ENCODE data around the gene PTPRS.

PTPRS gene

GRCh38 chr19:5361407-5361806 lies 20.8 kb upstream of the PTPRS start:
- TF ChIP-seq SP1 (IDR thresholded peaks at IDR 0.05) (no peak), ZNF384 (IDR thresholded peaks at IDR 0.05) (no peak), CTBP1 (IDR thresholded peaks at IDR 0.05; ENCODE audit: borderline replicate concordance) (no peak), FOXA1 (IDR thresholded peaks at IDR 0.05) (no peak), NFRKB (IDR thresholded peaks at IDR 0.05) (no peak)
- TF ChIP-seq, protein P1, sequence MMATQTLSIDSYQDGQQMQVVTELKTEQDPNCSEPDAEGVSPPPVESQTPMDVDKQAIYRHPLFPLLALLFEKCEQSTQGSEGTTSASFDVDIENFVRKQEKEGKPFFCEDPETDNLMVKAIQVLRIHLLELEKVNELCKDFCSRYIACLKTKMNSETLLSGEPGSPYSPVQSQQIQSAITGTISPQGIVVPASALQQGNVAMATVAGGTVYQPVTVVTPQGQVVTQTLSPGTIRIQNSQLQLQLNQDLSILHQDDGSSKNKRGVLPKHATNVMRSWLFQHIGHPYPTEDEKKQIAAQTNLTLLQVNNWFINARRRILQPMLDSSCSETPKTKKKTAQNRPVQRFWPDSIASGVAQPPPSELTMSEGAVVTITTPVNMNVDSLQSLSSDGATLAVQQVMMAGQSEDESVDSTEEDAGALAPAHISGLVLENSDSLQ (IDR thresholded peaks at IDR 0.05): no peak
- DNase-seq (ENCODE audit: extremely low spot score): no peak
- CTCF ChIA-PET: no interaction called here
- POLR2A ChIA-PET: interaction anchor here (0.5 kb wide), 1 partner anchor 21 kb away, joined by 3 read pairs; the partner anchor contains the start of gene PTPRS

GRCh38 chr19:5360003-5360780 lies 19.6 kb upstream of the PTPRS start:
- no peak for DNase-seq (ENCODE audit: extremely low spot score)
- TF ChIP-seq FOXM1 (IDR thresholded peaks at IDR 0.05; ENCODE audit: borderline replicate concordance): no peak
- TF ChIP-seq NFRKB (IDR thresholded peaks at IDR 0.05): no peak
- ChIA-PET POLR2A (no interaction called here), CTCF (no interaction called here)

- no peak for TF ChIP-seq SUZ12 (IDR thresholded peaks at IDR 0.05)
- TF ChIP-seq BHLHE40 (IDR thresholded peaks at IDR 0.05; ENCODE audit: borderline replicate concordance): no peak
- no peak for TF ChIP-seq L3MBTL2 (conservative IDR thresholded peaks at IDR 0.05)
- no peak for TF ChIP-seq NFRKB (IDR thresholded peaks at IDR 0.05)
- no peak for TF ChIP-seq TARDBP (IDR thresholded peaks at IDR 0.05)
- TF ChIP-seq FOXK2 (IDR thresholded peaks at IDR 0.05): no peak
- TF ChIP-seq FOXM1 (IDR thresholded peaks at IDR 0.05; ENCODE audit: borderline replicate concordance): no peak
- TF ChIP-seq HDGF (IDR thresholded peaks at IDR 0.05; ENCODE audit: borderline replicate concordance): no peak
- ChIA-PET CTCF (no interaction called here), POLR2A (no interaction called here)
- peak; percentile 31 for DNase-seq (ENCODE audit: extremely low spot score)
Observed at GRCh38 chr19:5358173-5358800, 17.7 kb upstream of the PTPRS start.

- POLR2A ChIA-PET: no interaction called here
Observed at GRCh38 chr19:5357584-5357983, 17.0 kb upstream of the PTPRS start.

DNA sequence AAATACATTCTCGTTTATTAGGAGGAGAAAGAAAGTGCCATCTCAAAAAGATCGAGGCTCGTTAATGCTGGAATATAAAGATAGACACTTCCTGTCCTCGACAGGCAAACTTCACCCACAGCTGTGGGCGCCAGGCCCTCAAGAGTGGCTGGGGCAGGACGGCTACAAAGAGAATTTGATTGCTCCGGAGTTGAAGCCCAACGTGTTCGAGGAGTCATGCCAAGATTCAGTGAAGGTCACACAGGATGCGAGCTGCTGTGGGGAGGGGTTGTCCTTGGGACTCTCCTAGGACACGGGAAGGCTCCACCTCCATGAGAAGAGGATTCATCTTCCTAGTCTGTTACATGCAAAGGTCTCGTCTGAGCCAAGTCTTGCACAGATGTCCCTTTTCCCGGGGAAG lies 16.3 kb upstream of the PTPRS start:
- no peak for TF ChIP-seq FOXA1 (IDR thresholded peaks at IDR 0.05)
- TF ChIP-seq BHLHE40 (IDR thresholded peaks at IDR 0.05; ENCODE audit: borderline replicate concordance): no peak
- TF ChIP-seq FOXK2 (IDR thresholded peaks at IDR 0.05): no peak
- no peak for TF ChIP-seq FOXM1 (IDR thresholded peaks at IDR 0.05; ENCODE audit: borderline replicate concordance)
- TF ChIP-seq ZNF384 (IDR thresholded peaks at IDR 0.05): no peak
- no peak for TF ChIP-seq SP1 (IDR thresholded peaks at IDR 0.05)
- no peak for TF ChIP-seq ELF4 (IDR thresholded peaks at IDR 0.05)
- no peak for TF ChIP-seq CTBP1 (IDR thresholded peaks at IDR 0.05; ENCODE audit: borderline replicate concordance)
- no peak for TF ChIP-seq NFRKB (IDR thresholded peaks at IDR 0.05)
- no peak for TF ChIP-seq TARDBP (IDR thresholded peaks at IDR 0.05)
- no peak for TF ChIP-seq SUZ12 (IDR thresholded peaks at IDR 0.05)
- no peak for TF ChIP-seq L3MBTL2 (conservative IDR thresholded peaks at IDR 0.05)
- TF ChIP-seq HDGF (IDR thresholded peaks at IDR 0.05; ENCODE audit: borderline replicate concordance): no peak
- CTCF ChIA-PET: no interaction called here
- no peak for DNase-seq (ENCODE audit: extremely low spot score)
- POLR2A ChIA-PET: no interaction called here

More at GRCh38 chr19:5357584-5357983, 17.0 kb upstream of the PTPRS start:
- DNase-seq (ENCODE audit: extremely low spot score): no peak
- TF ChIP-seq FOXK2 (IDR thresholded peaks at IDR 0.05) (no peak), FOXA1 (IDR thresholded peaks at IDR 0.05) (no peak), TARDBP (IDR thresholded peaks at IDR 0.05) (no peak), ARNT (IDR thresholded peaks at IDR 0.05) (no peak), SUZ12 (IDR thresholded peaks at IDR 0.05) (no peak), SP1 (IDR thresholded peaks at IDR 0.05) (no peak), CTBP1 (IDR thresholded peaks at IDR 0.05; ENCODE audit: borderline replicate concordance) (no peak), ELF4 (IDR thresholded peaks at IDR 0.05) (no peak), L3MBTL2 (conservative IDR thresholded peaks at IDR 0.05) (no peak), HDGF (IDR thresholded peaks at IDR 0.05; ENCODE audit: borderline replicate concordance) (no peak), BHLHE40 (IDR thresholded peaks at IDR 0.05; ENCODE audit: borderline replicate concordance) (no peak), LEF1 (IDR thresholded peaks at IDR 0.05; ENCODE audit: borderline replicate concordance) (no peak), NFRKB (IDR thresholded peaks at IDR 0.05) (no peak), FOXM1 (IDR thresholded peaks at IDR 0.05; ENCODE audit: borderline replicate concordance) (no peak), ZNF384 (IDR thresholded peaks at IDR 0.05) (no peak)
- TF ChIP-seq, protein P1 (IDR thresholded peaks at IDR 0.05): no peak
- CTCF ChIA-PET: no interaction called here

DNA sequence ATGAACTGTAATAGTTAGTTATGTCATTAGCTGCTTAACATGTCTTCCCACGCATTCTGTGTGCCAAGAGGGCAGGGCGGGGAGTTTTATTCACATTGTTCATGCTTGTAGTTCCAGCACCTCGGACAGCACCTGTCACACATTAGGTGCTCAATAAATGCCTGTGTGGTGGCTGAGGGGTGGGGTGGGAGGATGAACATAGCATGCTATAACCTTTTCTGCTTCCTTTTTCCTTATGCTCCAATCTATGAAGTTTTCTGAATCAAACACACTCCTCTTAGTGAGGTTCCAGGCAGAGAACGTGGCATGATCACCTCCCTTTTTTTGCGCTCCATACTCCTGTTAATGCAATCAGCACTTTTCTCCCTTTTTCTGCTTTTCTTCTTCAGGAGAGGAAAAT lies 15.8 kb upstream of the PTPRS start:
- ChIA-PET CTCF (interaction anchor here (0.7 kb wide), 2 partner anchors 90 to 1261 kb away, joined by 3 to 6 read pairs; no protein-coding TSS in a partner anchor), POLR2A (no interaction called here)
- DNase-seq (ENCODE audit: extremely low spot score): no peak
- TF ChIP-seq SP1 (IDR thresholded peaks at IDR 0.05): no peak
- no peak for TF ChIP-seq HDGF (IDR thresholded peaks at IDR 0.05; ENCODE audit: borderline replicate concordance)
- TF ChIP-seq FOXM1 (IDR thresholded peaks at IDR 0.05; ENCODE audit: borderline replicate concordance): no peak
- no peak for TF ChIP-seq BHLHE40 (IDR thresholded peaks at IDR 0.05; ENCODE audit: borderline replicate concordance)
- TF ChIP-seq ZNF384 (IDR thresholded peaks at IDR 0.05): no peak
- TF ChIP-seq FOXK2 (IDR thresholded peaks at IDR 0.05): no peak
- TF ChIP-seq L3MBTL2 (conservative IDR thresholded peaks at IDR 0.05): no peak
- TF ChIP-seq TARDBP (IDR thresholded peaks at IDR 0.05): no peak
- no peak for TF ChIP-seq CTBP1 (IDR thresholded peaks at IDR 0.05; ENCODE audit: borderline replicate concordance)
- no peak for TF ChIP-seq FOXA1 (IDR thresholded peaks at IDR 0.05)
- no peak for TF ChIP-seq ARNT (IDR thresholded peaks at IDR 0.05)
- no peak for TF ChIP-seq SUZ12 (IDR thresholded peaks at IDR 0.05)
- no peak for TF ChIP-seq NFRKB (IDR thresholded peaks at IDR 0.05)
- TF ChIP-seq LEF1 (IDR thresholded peaks at IDR 0.05; ENCODE audit: borderline replicate concordance): no peak
- TF ChIP-seq, protein P1 (IDR thresholded peaks at IDR 0.05): no peak
- no peak for TF ChIP-seq ELF4 (IDR thresholded peaks at IDR 0.05)

Data from HEK293T (cell line).